HG03108 (cell line): ENCODE data around the gene DDX56.
"Not testable (repeated sequence)": the region's sequence is repeated elsewhere in the genome, so short reads cannot be mapped to it uniquely, and the experiment has no call there.

ENCODE experiments used
- ATAC-seq: cut with Tn5 transposase; IDR thresholded peaks from one replicate; pipeline ENCODE4 v1.9.1; 2021; ENCODE audit warnings: moderate library complexity; ENCODE audit not compliant: unreplicated experiment

The DDX56 gene

DNA sequence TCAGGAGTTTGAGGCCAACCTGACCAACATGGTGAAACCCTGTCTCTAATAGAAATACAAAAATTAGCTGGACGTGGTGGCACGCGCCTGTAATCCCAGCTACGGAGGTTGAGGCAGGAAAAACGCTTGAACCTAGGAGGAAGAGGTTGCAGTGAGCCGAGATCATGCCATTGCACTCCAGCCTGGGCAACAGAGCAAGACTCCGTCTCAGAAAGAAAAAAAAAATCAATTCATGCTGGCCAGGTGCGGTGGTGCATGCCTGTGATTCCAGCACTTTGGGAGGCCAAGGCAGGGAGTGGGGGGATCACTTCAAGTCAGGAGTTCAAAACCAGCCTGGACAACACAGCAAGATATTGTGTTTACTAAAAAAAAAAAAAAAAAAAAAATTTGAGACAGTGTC is 23.5 kb upstream of the DDX56 start:
- ATAC-seq = not testable (repeated sequence)

DNA sequence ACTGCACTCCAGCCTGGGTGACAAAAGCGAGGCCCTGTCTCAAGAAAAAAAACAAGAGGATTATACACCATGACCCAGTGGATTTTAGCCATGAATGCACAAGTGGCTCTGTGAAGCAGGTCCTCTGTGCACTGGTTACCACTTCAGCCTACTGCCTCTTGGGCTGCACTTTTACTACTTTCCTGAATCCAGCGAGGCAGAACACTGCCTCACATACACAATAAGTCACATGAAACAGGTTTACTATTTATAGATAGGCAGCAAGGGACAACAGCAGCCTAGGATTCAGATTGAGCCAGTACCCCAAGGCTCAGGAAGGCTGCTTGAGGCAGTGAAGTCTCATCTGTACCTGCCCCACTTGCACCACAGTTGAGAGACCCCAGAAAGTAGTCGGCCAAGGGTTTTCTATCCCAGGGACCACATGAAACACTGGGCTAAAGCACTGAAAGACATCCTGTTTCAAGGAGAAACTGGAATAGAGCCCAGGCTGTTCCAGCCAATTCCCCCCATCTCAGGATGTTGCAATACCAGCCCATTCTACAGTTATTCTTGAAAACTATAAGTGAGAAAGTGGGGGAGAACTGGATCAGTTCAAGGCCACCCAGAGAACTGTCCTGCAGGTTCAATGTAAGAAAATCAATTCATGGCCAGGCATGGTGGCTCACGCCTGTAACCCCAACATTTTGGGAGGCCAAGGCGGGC is 22.4 kb upstream of the DDX56 start:
- ATAC-seq = no peak

DNA sequence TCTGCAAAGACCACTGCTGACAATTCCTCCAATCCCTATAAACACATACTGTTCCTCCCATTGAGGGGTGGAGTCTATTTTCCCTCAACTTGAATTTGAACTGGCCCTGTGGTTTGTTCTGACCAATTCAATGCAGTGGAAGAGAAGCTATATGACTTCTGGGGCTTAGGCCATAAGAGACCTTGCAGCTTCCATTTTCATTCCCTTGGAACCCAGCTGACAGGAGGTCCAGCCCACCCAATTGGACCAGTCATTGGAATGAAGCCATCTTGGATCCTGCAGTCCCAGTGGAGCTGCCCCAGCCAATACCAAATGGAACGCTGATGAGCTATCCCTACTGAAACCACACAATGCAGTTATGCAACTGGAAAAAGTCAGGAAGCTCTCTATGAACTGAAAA is 17.2 kb upstream of the DDX56 start:
- ATAC-seq = no peak

DNA sequence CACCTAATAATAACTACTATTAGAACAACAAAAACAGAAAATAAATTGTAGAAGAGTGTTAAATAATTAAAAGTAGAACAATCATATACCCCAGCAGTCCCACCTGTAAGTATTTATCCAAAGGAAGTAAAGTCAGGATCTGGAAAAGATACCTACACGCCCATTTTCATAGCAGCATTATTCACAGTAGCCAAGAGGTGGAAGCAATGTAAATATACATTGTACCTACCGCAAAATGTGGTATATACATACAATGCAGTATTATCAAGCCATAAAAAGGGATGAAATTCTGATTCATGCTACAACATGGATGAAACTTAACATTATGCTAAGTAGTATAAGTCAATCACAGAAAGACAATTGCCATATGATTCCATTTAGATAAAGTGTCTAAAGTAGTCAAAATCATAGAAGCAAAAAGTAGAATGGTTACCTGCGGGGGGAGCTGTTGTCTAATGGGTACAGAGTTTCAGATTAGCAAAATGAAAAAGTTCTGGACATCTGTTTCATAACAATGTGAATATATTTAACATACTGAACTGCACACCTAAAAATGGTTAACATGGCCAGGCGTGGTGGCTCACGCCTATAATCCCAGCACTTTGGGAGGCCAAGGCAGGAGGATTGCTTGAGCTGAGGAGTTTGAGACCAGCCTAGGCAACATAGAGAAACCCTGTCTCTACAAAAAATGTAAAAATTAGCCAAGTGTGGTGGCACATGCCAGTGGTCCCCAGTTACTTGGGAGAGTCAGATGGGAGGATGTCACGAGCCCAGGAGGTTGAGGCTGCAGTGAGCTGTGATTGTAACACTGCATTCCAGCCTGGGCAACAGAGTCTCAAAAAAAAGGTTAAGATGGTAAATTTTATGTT is 14.4 kb upstream of the DDX56 start:
- ATAC-seq = peak; percentile 65

DNA sequence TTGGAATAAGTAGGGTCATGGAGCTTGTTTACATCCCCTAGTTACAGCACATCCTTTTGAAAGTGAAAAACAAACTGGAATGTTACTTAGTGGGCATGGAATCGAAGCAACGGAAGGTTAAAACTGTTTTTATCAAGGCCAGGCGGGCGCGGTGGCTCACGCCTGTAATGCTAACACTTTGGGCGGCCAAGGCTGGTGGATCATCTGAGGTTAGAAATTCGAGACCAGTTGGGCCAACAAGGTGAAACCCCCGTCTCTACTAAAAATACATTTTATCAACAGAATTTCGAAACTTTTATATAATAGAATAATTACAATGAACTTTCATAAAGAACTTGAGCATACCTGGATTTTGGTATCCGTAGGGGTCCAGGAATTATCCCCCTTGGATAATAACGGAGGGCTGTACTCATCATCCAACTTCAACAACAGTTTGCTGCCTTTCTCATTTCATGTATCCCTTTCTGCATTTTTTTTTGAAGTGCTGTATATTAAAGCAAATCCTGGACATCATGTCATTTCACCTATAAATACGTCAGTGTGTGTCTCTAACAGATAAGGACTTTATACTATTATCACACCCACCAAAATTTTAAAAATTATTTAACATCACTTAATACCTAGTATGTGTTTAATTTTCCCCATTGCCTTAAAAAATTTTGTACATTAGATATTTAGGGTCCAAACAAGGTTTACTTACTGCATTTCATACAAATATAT is 9.6 kb upstream of the DDX56 start:
- ATAC-seq = no peak

DNA sequence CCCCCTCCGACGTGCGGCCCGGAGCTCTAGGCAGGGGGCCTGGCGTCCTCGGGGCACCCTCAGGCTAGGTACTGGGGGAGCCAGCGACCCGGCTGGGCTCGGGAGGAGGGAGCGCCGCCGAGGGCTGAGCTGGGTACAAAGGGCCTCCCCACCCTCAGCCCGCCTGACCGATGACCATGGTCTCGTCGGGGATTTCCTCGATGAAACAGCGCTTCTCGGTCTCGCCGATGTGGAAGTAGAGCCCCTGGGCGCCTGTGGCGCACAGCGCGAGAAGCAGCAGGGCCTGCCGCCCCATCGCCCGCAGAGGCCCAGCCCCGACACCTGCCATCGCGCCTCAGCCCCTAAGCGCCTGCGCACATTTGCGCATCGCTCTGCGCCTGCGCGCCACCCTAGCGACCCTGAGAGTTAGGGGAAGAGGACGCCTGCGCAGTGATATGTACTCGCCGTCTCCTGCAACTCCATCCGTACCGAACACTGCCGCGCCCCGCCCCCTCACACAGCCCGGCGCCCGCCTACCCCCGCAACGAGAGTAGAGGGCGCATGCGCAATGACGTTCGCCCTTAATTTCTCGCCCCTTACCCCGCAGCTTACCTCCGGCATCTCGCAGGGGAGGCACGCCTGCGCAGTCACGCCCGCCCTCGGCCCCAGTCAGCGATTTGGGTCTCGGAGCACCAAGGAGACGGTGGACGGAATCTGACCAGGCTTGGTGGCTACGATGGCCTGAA is 8.3 kb upstream of the DDX56 start, which contains the start of gene TMED4:
TMED4 (minus strand) TSS at position 353 of the 725 bp plus-strand sequence; CDS start at position 328, 25 bp downstream.
- peak; percentile 85 for ATAC-seq

DNA sequence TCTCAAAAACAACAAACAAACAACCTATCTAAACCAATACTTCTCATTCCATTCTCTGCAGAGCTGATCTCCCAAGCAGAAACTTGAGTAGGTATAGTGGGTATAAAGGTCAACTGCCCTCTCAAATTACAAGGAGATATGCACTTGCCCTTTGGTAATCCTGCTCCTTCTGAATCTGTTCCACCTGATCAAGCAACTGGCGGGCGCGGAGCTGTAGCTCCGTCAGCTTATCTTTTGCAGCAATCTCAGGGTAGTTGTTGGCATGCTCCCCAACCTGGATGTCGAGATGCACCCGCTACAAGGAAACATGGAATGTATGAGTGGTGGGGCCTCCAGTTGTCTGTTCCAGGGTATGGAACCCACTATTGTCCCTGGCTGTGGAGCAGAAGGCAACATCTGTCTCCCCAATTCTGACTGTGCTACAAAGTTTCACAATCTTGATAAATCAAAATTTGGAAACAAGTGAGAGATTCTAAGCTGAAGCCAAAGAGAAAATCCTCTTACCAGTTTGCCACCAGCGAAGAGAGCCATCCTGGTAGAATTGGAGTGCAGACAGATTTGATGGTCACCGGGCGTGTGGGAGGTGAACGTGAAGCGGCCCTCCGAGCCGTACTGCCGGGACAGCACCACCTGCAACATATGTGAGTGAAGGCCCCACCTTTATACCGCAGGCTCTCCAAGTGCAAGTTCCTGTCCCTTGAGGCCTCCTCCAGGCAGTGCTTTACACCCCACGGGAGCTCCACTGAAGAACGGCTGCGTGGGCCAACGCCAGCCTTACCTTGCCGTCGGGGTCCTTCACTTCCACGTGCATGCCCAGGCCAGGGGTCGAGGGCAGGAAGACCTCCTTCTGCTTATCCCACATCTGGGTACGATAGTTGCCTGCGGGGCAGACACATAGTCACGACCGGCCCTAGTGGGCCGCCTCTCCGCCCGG is 7.5 kb upstream of the DDX56 start:
- peak; percentile 12 for ATAC-seq

DNA sequence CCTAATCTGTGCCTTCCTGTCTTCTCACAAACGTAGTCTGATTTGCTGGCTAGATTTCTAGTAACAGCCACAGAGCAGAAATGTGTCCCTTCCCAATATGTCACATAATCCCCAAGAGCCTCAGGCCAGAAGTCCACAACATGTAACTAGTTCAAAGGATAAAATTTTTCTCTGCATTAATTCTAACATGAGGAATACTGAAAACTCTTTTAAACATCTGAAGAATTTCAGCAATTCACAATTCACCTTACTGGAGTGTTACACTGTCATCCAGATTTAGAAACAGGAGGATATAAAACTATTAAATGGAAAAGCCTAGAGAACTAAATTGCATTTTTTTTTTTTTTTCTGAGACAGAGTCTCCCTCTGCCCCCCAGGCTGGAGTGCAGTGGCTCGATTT is 2.5 kb upstream of the DDX56 start:
- ATAC-seq = no peak

DNA sequence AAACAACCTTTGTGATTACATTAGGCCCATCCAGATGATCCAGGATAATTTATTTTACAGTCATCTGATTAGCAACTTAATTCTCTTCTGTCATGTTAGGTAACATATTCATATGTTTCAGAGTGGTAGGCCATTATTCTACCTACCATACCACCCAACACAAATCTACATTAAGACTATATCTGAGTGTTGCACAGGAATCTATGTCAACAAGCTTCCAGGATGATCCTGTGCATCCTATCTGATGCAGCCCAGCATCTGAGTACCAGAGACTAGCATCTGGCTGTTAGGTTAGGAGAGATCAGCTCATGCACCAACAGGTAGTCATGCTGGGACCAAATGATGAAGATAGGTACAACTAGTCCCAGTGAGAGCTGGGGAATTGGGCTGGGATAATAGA is 1.3 kb upstream of the DDX56 start:
- ATAC-seq = no peak

DNA sequence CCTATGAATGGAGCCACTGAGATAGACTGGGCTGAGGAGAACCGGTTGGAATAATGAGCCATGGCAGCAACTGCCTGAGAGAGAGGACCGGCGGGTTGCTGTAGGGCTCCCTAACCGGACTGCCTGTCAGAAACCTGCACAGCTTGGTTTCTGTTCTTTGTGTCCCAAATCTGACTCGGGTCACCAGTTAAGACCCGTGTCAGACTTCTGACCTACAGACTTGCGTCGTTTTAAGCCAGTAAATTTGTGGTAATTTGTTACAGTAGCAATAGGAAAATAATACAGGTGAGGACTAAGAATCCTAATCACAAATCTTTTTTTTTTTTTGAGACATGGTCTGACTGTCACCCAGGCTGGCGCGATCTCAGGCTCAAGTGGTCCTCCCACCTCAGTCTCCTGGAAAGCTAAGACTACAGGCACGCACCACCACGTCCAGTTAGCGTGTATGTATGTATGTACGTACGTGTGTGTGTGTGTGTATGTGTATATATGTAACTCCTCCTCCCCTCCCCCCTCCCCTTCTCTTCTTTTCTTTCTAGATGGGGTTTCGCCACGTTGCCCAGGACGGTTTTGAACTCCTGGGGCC is 672 bp upstream of the DDX56 start:
- peak; percentile 18 for ATAC-seq

DNA sequence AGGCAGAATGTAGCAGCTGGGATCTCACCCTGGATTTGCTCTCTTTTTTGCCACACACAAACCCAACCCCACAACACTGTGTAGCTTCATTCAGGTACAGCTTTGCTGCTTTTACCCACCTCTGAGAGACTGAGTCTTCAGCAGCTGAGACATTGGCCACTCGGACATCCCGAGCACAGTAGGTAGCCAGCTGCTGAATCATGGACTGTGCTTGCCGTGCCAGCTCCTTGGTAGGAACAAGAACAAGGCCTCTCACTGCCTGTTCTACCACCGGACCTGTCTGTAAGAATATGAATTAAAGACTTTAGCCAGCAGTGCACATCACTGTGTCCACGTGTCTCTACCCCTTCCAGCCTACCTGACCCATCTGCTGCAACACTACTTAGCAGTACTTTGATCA is 937 bp downstream of the DDX56 start:
- no peak for ATAC-seq

DNA sequence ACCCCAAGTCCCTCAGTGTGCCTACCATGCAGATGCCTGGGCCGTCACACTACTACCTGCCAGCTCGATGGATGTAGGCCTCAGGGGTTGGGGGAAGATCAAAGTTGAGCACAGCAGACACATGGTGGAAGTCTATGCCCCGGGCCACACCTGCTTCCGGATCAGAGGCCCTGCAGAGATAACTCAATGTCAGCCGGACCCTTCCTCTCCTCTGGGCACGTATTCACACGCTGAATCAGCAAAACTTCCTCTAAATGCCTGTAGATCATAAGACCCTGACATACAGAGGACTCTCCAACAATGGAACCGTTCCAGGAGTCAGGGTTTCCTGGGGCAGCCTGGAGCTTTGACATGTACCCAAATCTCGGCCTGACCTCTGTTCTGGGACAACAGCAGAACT is 3.7 kb downstream of the DDX56 start:
- no peak for ATAC-seq

DNA sequence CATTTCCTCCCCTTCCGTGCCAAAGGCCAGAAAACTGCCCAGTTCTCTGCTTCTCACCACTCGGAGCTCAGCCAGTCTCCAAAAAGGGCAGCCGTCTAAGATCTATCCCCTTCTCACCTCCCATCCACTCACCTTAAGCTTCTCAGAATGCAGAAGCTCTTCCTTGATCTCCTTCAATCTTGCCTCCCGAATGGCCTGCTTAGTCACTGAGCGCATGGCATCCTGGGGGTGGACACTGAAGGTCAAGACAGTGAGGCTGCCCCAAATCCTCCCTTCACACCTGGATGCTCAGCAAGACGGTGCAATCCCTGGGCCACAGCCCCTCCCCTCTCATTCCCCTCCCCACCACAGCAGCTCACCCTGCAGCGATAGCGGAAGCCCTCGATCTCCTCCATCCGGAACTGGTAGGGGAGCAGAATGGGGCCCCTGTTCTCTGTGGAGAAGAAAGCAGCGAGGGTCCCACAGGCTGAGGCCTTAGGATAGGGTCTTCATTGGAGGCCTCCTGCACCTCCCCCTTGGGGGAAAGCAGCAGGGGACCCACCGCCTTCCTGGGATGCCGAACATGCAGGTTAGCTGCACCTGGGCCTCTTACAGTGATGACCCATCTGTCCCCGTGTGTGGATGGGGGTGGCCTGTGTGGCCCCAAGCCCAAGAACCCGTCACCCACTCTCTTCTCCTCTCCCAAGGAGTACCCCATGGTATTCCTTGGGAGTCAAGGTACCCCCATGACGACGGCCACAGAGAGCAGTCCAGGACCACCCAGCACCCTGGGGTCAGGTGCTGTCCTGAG is 4.7 kb downstream of the DDX56 start:
- ATAC-seq = no peak

DNA sequence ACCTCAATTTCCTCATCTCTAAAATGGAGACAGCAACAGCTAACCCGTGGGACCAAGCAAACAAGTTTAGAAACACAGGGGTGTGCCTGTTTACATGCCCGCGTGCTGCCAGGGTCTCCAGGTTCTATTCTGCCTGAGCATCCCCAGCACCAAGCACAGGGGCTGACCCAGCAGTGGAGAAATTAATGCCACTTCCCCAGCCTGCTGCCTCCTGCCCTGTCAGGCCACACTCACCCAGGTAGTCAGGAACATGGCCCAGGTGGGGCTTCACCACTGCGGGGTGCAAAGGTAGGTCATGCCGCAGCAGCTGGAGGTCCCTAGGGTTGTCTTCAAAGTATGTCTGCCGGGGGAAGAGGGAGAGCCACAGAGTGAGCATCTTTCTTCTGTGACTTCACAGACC is 5.8 kb downstream of the DDX56 start:
- no peak for ATAC-seq

DNA sequence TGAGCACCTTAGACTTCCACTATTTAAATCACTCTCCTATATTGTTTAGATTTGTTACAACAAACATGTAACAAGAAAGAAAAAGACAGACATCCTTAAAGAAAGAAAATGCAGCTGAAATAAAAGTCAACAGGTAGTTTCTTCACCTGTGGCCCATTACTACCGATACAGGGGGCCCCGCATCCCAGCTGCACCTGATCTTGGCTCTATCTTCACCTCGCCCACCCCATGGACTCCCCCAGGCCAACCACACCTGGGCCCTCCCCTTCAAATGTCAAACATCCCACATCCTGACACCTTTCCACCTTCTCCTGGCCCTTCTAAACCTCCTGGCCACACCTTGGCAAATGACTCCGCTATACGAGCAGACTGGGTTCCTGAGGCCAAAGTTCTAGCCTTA is 7.0 kb downstream of the DDX56 start:
- ATAC-seq = no peak

DNA sequence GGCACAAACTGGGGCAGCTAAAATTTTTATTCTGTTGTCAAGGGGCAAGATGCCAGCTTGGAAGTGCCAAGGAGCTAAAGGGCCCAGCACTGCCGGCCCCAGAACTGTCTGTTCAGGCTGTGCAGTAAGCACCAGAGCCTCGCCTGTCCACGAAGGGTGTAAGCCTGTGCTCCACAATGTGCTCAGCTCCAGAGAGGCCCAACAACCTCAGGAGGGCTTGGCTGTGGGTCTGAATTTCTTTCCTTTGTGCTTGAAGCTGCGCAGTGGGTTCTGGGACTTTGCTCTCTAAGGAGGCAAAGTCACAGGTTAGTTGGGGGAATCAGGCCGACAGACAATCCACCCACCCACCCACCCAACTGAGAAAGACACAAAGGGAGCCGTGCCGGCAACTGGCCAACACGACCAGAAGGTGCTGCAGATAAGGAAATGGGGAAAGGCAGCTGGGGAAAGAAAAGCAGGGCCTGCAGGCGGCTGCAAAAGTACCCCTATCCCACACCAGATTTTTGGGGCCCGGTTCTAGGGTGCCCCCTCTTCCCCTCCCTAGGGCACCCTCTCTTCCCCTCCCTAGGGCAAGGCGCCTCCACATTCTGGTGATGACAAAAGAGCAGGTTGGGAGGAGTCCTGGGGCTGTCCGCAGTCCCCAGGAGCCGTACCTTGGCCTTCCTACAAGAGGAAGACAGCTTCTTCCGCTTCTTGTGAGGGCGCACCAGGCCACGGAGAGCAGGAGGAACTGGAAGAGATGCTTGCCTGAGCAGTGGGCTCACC is 7.7 kb downstream of the DDX56 start:
- peak; percentile 10 for ATAC-seq

DNA sequence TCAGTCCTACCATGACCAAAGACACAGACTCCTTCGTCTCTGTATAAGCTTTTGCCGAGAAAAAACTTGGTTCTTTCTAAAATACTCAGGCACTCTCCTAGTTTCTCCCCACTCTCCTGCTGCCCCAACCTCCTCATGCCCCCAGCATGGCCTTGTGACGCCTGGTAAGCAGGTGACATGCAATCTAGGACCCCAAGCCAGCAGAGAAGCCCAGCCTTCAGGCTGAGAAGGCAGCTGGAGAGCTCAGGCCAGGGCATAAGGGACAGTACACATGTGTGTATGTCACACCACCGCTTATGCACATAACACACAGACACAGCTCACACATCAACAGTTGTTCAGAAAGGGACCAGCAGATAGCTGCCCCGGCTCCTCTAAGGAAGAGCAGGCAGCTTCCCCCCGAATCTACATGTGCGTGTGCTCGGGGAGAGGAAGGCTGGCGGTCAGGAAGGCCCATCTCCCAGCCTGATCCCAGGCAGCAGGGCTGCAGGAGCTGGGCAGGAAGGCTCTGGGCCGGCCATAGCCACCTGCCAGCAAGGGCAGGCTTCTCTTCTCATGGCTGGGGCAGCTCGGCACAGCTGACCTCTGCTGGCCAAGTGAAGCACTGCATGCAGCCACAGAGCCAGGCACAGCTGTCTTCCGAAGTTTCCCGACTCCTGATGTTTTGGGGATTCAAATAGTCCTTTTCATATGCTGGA is 8.5 kb downstream of the DDX56 start:
- ATAC-seq = peak; percentile 60
